Measurements from ENCODE around the gene IGF2BP1.
"Not testable (repeated sequence)": the region's sequence is repeated elsewhere in the genome, so short reads cannot be mapped to it uniquely, and the experiment has no call there.

IGF2BP1 gene

DNA sequence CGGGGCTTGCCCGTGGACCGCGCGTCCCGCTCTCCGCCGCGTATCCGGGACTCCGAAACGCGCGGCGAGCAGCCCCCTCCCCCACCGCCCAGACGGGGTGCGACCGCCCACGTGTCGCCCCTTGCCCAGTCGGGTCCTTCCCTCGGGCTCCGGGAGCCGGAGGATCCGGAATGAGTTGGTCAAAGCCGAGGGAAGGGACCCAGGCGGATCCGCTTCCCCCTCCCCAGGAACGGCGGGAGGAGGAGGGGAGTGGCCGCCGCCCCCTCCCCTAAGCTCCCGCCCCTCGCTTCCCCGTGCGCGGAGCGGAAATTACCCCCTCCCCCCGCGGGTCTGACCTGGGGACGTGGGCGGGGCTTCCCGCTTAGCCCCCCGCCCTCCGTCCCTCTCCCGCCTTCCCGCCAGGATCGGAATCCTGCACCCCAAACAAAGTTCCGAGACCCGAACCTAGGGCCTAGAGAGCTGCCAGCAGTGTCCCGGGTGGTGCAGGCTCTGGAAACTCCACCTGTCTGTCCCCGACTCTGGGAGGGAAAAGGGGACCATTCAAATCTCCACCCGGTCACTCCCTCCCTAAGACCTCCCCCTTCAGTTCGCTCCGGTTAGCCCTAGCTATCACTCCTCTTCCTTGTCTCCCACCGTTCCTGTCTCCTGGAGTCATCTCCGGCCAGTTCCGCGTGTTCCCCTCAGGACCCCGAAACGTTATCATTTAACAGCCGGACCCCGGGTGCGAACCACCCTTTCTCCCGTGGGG is 1.0 kb upstream of the IGF2BP1 start:
- DNase-seq, result no peak

DNA sequence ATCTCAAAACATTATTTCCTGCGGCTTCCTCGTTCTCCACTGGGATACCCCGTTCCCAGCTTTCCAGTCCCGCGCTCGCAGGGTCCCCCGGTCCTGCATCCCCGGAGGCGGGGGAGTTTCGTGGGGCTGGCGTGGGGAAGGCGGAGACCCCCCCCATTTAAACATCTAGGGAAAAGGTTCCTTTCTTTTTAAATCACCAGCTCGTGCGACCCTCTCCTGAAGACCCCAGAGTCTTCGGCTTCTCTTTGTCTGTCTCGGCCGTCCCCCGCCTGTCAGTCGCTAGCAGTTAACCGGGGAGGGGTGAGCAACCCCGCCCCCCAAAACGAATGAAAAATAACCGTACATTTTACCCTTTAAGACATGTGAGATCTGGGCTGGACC is 473 bp upstream of the IGF2BP1 start:
- DNase-seq, result no peak

DNA sequence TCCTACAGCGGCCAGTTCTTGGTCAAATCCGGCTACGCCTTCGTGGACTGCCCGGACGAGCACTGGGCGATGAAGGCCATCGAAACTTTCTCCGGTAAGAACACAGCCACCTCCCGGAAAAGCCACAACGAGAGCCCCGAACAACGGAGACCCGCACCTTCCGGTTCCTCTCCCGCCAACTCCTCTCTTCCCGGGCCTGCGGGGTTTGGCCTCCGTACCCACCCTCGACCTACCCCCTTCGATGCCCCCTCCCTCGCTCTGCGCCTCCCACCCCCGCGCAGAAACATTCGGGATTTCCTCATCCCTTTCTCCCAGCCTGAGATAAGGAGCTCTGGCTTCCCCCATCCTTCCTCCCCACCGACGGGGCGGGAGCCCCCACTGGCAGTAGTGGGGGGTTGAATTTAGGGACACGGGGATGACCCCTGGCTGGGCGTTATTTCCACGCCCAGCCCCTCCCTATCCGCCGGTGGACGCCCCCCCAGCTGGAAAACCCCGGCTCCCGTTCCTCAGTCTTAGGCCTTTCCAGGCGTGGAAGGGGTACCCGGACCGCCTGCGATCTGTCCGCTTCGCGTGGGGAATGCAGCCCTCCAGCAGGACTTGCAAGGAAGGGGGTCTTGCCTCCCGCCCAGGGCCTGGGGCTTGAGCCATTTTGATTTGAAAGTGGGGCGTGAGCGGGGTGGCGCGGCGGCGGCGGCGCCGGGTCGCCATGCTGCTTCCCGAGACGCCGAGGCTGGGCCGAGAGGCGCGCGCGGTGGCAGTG is 822 bp downstream of the IGF2BP1 start:
- no peak for DNase-seq

DNA sequence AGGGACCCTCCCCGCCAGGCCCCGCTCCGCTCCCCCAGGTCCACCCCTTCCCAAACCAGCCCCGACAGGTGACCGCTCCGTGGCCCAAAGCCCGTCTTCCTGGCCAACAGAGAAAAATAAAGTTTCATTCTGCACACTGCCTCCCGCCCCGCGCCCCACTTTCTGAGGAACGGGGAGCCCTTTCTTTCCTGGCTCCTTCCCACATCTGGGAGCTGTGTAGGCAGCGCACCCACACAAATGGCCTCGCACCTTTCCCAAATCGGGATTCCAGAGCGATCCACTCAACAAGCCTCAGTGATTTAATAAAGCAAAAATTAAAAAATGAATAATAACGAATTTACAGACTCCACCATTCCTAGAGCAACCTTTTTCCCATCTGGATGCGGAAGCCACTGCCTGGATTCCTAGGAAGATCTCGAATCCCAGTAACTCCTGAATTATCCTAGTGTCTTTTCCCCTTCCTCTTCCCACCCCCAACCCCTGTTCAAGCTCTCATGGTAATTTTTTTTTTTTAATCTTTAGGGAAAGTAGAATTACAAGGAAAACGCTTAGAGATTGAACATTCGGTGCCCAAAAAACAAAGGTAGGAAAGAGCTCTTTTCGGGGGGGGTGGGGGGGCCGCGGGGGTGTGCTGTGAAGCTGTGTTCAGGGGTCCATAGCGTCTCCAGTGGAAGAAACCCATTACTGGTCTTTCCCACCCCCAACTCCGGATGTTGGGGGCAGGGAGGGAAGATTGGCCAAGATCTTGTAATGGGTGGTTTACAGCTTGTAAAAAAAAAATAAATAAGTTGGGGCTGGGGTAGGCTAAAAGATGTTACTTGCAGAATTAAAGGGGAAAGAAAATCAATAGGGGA is 1.6 kb downstream of the IGF2BP1 start:
- DNase-seq, result no peak

DNA sequence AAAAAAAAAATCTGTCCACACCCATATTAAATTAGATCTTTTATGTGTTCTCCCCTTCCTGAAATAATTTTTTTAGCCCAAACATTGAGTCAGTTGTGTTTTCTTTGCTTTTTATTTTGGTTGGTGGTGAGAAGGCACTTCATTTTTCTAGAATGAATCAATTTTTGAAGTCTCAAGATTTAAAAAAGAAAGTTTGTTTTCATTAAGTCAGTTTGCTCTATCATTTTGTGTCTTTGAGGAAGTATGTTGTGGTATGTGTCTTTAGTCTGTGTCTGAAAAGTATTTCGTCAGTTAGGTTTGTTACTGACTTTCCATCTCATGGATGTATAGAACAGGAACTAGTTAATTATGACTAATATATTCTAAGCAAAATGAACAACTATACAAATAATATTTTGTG is 3.8 kb downstream of the IGF2BP1 start:
- no peak for DNase-seq

DNA sequence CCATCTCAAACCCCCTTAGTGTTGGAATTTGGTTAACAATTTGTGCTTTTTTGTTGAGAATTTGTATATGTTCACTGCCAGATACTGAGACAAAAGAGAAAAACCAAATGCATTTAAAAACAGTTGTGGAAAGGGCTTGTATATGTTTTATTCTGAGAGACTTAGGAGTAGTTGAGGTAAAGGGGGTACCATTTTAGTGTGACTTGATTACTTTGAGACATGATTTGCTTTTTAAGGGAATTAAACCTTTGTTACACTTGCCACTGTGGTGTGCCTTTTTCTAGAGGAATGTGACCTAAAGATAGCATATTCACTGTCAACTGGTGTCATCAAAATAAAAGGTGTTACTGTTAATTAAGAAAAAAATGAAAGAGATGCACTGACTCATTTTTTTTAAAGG is 4.5 kb downstream of the IGF2BP1 start:
- no peak for DNase-seq

DNA sequence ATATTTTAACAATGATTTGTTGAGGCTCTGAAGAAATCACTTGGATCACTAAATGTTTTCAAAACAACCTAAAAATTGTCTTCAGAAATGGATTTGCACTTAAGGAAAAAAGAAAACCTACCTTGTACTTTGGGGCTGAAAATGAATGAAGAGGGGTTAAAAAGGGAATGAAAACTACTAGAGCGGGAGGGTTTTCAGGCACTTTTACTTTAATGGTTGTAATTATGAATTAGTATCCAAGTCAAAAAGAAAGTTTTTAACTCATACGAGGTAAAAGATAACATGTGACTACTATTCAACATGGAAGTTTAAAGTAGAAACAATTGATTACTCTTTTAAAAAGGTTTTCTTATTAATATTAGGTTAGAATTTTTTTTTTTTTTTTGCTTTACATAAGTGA is 5.1 kb downstream of the IGF2BP1 start:
- no peak for DNase-seq

DNA sequence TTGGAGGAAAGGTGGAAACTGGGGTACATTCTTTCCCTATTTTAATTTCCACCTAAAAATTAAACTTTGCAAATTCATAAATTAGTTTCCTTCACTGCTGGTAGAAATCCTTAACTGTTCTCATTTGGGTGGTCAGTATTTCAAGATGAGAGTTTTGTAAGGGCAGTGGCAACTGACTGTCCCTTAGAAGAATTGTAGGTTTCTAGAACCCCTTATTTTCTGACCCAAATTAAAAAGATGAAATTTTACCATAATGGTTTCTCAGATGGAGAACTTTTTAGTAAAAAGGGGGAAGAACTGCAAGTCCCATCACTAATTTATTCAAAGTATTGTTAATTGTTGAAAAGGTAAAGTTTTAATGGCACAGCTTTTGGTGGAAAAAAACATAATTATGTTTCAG is 5.6 kb downstream of the IGF2BP1 start:
- DNase-seq, result no peak

DNA sequence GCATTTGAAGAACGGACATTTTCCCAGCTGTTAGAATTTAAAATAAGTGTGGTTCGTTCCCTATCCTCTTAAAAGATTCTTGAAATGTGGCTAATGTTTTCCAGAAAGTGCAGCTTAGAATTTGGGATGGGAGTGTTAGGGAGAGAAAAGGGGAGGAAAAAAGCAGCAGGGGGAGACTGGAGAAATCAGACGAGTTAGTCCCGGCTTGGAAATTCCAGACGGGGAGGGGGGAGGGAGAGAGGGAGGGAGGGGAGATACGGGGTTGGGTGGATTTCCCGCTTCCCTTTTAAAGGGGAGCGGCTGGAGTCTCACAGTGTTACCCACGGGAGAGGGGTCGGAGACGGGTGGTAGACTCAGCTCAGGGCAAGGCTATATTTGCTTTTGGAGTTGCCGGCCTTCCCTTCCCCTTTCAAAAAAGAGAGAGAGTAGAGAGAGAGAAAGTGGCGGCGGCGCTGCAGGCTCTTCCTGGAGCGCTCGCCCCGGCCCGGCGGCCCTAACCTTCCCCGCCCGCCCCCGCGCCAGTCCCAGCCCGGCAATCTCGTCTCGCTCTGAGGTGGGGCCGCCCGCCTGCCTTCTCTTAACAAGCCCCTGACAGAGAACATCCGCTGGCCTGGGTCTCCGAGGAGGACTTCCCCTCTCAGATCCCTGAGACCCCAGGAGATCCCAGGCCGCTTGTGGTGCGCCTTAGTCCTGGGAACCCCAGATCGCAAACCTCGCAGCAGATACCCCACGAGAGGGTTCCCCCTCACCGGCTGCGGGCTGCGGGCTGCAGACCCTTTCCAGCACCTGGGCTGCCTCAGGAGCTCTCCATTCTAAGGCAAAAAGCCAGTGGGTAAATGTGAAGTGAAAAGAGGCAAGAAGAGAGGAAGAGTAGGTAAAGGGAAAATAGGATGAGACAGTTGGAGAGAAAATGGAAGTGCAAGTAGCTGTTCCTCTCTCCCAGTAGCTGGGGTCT is 6.6 kb downstream of the IGF2BP1 start:
- DNase-seq, result no peak

DNA sequence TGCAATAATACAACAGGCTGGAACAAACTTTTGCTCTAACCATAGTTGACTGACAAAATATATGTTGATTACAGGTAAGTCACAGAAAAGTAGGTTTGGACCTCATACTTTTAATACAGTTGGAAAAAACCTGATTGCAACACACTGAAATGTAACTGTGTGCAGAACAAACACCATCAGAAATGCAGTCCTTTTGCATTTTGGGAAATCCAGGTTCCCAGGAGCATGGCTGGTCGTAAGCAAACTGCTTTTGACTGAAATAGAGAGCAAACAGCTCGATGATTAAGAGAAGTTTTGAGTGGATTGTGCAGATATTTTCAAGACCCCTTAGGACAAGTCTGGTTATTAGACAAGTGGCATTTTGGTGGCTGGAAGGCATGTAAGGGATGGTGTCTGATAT is 8.0 kb downstream of the IGF2BP1 start:
- no peak for DNase-seq

DNA sequence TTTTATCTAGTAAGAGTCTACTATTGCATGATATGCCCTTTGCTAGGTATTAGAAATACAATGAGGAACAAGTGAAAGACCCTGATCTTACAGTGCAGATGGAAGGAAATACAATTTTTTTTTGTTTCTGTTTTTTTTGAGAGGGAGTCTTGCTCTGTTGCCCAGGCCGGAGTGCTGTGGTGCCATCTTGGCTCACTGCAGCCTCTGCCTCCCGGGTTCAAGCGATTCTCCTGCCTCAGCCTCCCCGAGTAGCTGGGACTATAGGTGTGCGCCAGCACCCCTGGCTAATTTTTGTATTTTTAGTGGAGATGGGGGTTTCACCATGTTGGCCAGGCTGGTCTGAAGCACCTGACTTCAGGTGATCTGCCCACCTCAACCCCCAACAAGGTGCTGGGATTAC is 11.7 kb downstream of the IGF2BP1 start:
- DNase-seq, result not testable (repeated sequence)

DNA sequence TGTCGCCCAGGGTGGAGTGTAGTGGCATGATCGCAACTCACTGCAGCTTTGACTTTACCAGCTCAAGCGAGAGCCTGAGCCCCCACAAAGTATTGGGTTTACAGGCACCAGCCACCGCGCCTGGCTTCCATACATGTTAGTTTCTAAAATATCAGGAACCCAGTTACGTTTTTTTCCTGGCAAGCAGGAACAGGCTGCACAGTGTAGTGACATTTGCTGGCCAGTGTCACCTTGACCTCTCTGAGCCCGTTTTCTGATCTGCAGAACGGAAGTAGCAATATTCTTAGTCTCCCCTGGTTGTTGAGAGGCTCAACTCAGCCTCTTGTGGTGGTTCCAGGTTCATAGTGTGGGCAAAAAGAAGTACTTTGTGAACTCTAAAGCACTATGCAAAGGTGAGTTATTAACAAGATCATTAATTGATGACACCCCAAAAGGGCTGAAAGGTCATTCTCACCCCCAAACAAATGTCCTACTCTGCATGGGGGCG is 15.6 kb downstream of the IGF2BP1 start:
- no peak for DNase-seq

DNA sequence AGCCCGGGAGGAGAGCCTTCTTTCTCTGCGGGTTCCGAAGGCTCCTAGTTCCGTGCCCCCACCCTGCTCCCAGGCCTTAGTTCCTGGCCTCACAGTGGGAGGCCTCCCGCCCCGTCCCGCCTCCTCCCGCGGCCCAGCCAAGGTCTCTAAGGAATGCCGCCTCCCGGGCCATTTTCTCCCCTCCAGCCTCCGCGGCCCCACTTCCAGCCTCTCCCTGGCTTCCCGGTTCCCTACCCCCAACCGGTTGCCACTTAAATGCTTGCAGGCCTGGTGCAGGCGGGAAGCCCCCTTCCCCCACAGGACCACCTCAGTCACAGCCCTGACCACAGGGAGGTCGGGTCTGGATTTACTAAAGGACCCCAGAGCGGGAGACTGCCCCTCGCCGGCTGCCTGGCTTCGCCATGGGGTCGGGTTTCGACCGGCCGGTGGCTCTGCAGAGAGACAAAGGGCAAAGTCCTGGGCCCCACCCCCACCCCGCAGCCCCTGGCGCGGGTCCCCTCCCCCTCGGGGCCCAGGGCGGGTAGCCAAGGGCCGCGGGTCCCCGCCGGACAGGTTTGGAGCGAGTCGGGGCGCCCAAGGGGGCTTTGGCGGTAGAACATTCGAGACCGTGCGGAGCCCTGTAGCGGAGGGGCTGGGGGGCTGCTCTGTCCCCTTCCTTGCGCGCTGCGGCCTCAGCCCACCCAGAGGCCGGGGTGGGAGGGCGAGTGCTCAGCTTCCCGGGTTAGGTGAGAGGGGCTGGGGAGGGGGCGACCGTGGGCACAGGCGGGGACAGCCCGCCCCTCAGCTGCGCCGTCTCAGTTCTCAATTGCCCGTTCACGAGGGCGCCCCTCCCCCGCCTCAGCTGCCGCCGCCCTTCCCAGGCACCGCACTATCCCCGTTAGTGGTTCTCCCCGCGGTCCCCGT is 16.4 kb downstream of the IGF2BP1 start:
- no peak for DNase-seq

DNA sequence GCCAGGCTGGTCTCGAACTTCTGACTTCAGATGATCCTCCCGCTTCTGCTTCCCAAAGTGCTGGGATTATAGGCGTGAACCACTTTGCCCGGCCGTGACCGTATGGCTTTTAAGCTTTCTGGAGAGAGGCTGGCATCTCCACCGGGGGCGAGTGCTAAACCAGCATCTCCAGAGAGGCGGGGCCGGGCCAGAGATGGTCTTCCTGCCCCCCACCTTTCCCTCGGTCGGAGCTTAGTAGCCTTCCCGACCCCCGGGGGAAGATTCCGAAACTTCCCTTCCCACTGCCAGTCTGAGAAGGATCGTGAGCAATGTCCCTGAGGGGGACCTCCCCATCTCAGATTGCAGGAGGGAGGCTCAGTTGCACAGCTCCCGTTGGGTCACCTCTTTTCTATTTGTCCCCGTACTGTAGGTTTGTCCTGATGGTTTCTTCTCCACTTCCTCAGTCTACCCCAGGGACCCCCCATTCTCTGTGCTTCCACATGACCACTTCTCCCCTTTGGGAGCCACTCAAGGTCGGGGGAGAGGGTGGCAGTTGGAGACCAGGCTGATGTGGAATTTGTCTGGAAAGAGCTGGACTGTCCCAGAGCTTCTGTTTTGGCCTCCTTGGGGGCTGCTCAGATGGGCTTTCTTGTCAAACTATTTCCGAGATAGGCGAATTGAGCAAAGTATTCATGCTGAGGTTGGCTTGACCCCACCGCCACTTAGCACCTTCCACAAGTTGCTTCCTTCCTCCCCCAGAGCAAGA is 18.2 kb downstream of the IGF2BP1 start:
- DNase-seq, result no peak

DNA sequence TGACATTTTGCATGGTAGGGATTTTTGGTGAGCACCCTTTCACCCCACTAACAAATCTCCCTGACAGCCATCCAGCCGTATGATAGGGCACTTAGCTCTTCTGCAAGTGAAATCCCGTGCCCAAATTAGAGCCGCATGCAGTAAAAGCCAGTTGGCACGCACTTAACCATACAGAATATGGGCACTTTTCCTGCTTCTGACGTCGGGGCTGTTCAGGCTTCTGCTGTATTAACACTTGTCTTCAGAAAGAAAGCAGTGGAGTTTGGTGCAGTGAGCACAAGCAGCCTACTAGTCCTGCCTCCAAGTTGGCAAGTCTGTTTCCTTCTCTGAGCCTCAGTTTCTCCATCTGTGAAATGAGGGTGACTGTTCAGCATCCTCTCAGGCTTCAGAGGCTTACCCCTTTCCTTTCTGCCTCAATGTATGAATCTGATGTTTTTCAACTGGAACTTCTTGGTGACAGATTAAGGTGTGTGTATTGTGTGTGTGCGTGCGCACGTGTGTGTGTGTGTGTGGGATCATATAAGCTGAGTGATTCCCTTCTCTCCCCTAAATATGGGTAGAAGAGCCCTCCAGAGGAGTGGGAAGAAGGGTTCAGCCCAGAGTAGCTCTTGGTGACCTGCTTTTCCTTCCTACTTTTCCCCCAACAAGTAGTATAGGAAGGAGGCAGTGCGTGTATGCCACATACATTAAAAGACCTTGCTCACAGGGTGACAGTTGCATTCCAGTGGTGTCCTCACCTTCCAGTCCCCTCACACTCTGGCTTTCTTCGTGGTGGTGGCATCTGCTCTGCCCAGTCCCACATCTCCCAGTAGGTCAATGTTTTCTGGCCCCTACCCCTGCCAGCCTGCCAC is 19.0 kb downstream of the IGF2BP1 start:
- DNase-seq, result no peak

DNA sequence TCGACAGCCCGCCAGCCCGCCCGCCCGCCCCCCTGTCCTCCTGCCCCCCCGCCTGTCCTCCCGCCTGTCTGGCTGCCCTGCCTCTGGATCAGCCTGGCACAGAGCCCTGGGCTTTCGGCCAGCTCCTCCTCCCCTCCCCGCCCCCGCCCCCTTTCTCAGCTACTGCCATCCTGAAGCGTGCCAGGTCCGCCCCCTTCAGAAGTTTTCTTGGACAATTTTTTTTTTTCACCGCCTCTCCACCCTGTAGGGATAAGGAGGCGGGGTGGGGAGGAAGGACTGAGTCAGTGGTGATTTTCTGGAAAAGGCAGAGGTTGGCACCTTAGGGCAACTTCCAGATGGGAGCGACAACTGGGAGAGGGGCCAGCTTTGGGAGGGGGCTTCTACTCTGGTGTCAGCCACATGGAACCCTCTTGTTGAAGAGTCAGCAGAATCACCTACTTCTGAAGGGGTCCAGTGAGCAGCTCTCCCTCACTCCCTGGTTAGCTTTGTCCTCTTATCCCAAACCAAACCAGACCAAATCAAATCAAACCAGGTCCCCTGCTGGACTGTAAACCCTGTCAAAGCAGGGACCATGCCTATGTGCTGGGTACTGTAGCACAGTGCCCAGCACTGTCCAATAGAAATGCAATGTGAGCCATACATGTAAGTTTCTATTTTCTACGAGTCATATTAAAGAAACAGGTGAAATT is 19.7 kb downstream of the IGF2BP1 start:
- no peak for DNase-seq

DNA sequence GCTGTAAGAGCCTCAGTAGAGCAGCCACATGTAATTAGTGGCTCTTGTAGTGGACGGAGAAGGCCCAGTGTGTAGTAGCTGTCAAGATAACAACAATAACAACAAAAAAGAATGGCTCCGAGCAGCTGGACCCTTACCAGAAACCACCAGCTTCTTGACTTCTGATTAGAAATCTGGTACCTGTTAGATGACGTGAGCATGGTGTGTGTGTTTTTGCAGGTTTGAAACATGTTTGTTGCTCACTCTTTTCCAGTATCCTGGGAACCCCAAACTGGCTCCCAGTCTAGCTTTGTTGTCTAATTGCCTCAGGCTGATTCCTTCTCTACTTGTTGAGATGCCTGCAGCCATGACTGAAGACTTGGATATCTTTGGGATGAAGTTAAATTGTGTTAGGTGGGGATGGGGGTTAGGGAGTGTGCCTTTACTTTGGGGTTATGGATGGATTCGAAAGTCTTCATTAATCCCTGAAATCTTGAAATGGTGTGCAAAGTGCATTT is 21.0 kb downstream of the IGF2BP1 start:
- DNase-seq, result no peak

DNA sequence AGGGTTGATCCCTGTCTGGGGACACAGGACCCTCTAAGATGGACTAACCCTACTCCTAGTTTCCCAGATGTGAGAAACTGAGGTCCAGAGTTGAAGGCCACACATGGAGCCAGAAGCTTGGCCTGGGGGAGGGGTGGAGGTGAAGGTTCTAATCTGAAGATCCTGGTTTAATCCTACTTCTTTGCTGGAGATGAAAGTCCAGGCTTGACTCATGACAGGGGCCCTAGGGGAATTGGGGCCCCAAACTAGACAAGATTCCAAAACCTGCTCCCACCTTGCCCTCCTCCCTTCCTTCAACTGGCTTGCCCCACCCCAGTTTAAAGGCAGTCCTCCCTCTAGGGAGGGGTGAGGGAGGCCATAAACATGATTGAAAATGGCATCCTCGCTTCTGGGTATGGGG is 21.6 kb downstream of the IGF2BP1 start:
- DNase-seq, result no peak

DNA sequence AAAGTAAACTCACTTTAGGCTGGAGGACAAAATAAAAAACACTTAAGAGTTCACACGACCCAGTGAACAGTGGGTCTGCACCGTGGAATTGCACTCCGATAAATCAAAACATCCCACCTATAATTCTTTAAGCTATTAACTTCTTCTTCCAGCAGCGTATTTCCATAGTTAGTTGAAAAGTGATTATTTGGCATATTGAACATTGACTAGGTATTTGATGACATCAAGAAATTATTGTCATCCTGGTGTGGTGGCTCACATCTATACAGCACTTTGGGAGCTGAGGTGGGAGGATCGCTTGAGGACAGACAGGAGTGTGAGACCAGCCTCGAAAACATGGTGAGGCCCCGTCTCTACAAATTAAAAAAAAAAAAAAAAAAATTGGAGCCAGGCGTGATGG is 23.4 kb downstream of the IGF2BP1 start:
- no peak for DNase-seq

Measured in effector CD4-positive, alpha-beta T cell (primary cell).